ENCODE data around the gene TBCD.

- TF ChIP-seq CTCF (IDR thresholded peaks at IDR 0.05; ENCODE audit: insufficient read depth, low read depth, low read length), result no peak
- no peak for TF ChIP-seq EZH2 (IDR thresholded peaks at IDR 0.05; ENCODE audit: insufficient read depth, low read length)
Observed at GRCh38 chr17:82880620-82881323, 128.9 kb downstream of the TBCD start.
